Activated CD8-positive, alpha-beta memory T cell treated with anti-CD3 and anti-CD28 coated beads for 24 hours (primary cell): ENCODE data around the gene RAG1.
"Not testable (repeated sequence)": the region's sequence is repeated elsewhere in the genome, so short reads cannot be mapped to it uniquely, and the experiment has no call there.

Source experiments
- DNase-seq: peaks from one replicate; pipeline ENCODE4 v3.0.0-alpha.2; 2020

Gene RAG1

GRCh38 chr11:36567694-36568093, at the start of gene RAG1:
Gene RAG1, plus strand, starts transcription at chr11:36568007. Its CDS starts 5,298 bp downstream, at chr11:36573305.
- no peak for DNase-seq

- no peak for DNase-seq
These were observed 37.0 kb upstream of the RAG1 start for GRCh38 chr11:36530840-36531239.

- DNase-seq: no peak
These were observed 34.7 kb upstream of the RAG1 start for GRCh38 chr11:36532941-36533601.

- DNase-seq: no peak
These were observed 33.4 kb upstream of the RAG1 start for GRCh38 chr11:36534276-36534840.

DNA sequence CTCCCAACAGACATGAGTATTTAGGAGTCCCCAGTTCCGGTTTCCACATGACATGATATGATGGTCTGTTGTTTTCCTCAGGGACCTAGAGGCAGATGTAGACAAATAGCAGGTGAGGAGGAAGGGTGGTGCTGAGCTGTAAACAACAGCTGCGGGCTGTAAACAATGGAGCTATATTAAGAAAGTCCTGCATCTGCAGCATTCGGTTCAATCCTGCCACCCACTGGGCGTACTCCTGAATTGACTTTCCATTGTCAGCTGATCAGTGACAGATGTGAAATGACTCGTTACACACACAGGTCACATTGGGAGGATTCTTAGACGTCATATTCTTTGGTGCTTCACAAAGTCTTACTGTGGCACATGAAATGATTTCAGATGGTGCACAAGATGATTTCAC, 26.8 kb upstream of the RAG1 start:
- DNase-seq: no peak

GRCh38 chr11:36550385-36551115, 17.3 kb upstream of the RAG1 start:
- no peak for DNase-seq

DNA sequence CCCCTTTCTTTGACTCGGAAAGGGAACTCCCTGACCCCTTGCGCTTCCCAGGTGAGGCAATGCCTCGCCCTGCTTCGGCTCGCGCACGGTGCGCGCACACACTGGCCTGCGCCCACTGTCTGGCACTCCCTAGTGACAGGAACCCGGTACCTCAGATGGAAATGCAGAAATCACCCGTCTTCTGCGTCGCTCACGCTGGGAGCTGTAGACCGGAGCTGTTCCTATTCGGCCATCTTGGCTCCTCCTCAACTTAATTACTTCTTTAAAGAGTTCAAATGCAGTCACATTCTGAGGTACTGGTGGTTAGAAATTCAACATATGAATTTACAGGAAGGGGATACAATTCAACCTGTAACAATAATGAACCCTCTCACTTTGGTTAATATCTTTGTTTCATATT, 10.4 kb upstream of the RAG1 start:
- not testable (repeated sequence) for DNase-seq

DNA sequence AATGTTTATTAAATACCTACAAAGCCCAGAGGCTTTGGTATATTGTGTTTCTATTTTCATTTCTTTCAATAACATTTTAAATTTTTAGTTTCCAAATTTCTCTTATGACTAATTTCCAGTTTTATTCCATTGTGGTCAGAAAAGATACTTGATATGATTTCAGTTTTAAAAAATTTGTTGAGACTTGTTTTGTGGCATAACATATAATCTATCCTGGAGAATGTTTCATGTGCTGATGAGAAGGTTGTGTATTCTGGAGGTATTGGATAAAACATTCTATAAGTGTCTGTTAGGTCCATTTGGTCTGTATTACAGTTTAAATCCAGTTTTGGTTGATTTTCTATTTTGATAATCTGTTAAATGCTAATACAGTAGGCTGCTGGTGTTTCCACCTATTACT, 9.8 kb upstream of the RAG1 start:
- no peak for DNase-seq

- DNase-seq: no peak
These were observed 9.0 kb upstream of the RAG1 start for GRCh38 chr11:36558571-36559413.

DNA sequence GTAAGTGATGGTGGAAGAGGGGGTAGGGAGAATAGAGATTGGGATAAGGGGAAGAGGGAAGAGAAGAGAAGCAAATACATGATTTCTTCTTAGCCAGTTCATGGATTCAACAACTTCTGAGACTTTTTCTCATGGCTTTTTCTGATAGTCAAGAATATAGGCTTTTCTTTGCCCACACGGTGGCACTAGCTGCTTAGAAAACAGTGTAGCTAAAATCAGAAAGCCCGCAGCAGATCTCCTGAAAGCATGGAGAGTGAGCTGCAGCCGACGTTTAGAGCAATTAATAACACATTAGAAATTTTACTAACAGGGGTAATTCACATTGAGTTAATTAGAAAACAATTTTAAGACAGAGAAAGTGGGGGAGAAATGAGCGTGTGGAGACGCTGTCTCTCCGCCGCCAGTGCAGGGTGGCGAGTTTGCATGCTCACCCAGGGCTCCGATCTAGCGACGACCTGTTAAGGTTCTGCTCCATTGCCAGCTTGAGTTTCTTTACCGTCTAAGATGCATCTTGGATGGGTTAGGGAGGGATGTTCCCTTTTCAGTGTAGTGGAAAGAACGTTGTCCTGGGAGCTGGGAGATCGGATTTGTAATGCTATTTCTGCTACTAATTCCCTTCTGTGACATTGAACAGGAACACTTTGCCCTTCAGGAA, 3.3 kb upstream of the RAG1 start:
- no peak for DNase-seq

DNA sequence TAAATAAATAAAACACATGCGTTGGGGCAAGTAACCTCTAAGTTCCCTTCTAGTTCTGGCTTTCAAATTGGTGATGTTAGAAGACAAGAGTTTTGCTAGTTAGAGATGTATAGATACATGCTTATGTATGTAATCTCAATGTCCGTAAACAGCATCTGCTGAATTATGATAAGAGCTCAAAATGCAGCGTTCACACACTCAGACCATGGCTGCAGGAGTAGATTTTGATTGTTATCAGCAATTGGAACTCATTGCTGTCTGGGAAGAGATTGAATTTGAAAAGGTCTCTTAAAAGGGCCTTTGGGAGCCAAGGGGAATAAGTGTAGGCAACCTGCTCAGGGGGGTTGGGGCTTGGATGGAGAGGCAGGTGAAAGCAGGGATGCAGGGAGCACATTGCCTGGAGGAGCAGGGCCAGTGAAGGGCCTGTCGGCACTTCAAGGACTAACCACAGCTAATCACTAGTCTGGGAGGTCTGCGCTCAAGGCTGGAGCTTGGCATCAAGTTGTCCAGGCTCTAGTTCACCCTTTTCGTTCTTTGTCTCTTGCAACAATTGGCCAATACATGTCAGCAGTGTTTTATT, 2.7 kb upstream of the RAG1 start:
- DNase-seq: no peak

GRCh38 chr11:36566407-36567053, 1.3 kb upstream of the RAG1 start:
- no peak for DNase-seq

- DNase-seq: no peak
These were observed 1.3 kb downstream of the RAG1 start for GRCh38 chr11:36569095-36569494.

GRCh38 chr11:36574486-36574885, 6.7 kb downstream of the RAG1 start:
- DNase-seq: no peak

- no peak for DNase-seq
These were observed 9.6 kb downstream of the RAG1 start for GRCh38 chr11:36577373-36577772.

- DNase-seq: no peak
These were observed 10.1 kb downstream of the RAG1 start for GRCh38 chr11:36577859-36578258.

GRCh38 chr11:36578458-36578857, 10.7 kb downstream of the RAG1 start:
- DNase-seq: no peak

- no peak for DNase-seq
These were observed 13.7 kb downstream of the RAG1 start for GRCh38 chr11:36581536-36581935.

- no peak for DNase-seq
These were observed 15.9 kb downstream of the RAG1 start for GRCh38 chr11:36583667-36584066.

GRCh38 chr11:36586543-36586942, 18.7 kb downstream of the RAG1 start:
- DNase-seq: no peak

- DNase-seq: no peak
These were observed 20.3 kb downstream of the RAG1 start for GRCh38 chr11:36588099-36588498.

DNA sequence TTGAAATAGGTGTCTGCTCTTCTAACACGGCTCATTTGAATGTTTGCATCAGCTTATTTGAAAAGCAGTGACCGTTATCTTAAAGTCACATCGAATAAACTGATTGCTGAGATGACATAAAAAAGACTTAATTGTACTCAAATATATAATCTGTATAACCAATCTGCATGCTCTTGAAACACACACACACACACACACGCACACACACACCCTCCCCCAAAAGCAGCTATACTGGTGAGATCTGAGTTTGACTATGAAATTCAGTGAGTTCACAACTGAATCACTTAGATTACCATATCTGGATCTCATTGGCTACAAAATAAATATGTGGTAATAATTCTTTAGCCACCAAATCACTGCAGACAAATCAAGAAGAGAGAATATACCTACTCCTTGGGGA, 22.7 kb downstream of the RAG1 start:
- no peak for DNase-seq
